HCT116 (cell line): ENCODE results near the gene ZNF473. TPM values are rescaled to one million over a fixed set of nuclear protein-coding genes. Genes with fewer than 3 reads are reported as not detected.

Experiments used
- ATAC-seq: fragments of 200-7000 bp; cut with Tn5 transposase; 2 replicates; pipeline ENCODE4 v1.9.1; 2020; ENCODE audit warnings: mild to moderate bottlenecking, moderate library complexity
- BruUV-seq: library from RNA; stranded (reverse); fragments of 400-500 nt; replicated peaks from 2 replicates; lab custom pipeline; 2021; lab: Mats Ljungman, UMichigan
- CTCF ChIA-PET: fragments of 300-600 bp; sonication (Branson Sonifier 250); formaldehyde crosslinking; loops from one replicate; lab custom pipeline; 2021; ENCODE audit warnings: antibody characterized with exemption; lab: Charles Lee
- POLR2A ChIA-PET: fragments of 300-600, 350-600 bp; sonication (Branson Sonifier 250); formaldehyde crosslinking; loops from one replicate; lab custom pipeline; 2021; ENCODE audit warnings: antibody characterized with exemption; lab: Charles Lee
- RAD21 ChIA-PET, 2 experiments: fragments of 300-600 bp; sonication (Branson Sonifier 250); formaldehyde crosslinking; loops; one replicate each; lab custom pipeline; 2023; ENCODE audit warnings: low total read pairs in 2 of 2; ENCODE audit not compliant: uncharacterized antibody in 2 of 2, unreplicated experiment in 2 of 2, low non-redundant PET in 1 of 2; lab: Charles Lee
- DNase-seq: peaks from one replicate; pipeline ENCODE4 v3.0.0-alpha.2; 2010; ENCODE audit warnings: low read depth, low spot score
- H2AFZ ChIP-seq: fragments of 200-600 bp; shearing (Covaris generic), sonication (generic); 2 replicates; pipeline ENCODE4 v1.6.1; 2017; ENCODE audit warnings: low read depth, mixed run types, mixed read lengths, antibody characterized with exemption, low read length; ENCODE audit not compliant: poor library complexity, severe bottlenecking
- H3K27ac ChIP-seq: 2 replicates; pipeline ENCODE4 v1.5.1; 2012; ENCODE audit warnings: low read depth, low read length
- H3K27me3 ChIP-seq: fragments of 200-600 bp; sonication (generic); 2 replicates; pipeline ENCODE4 v1.6.1; 2016; ENCODE audit warnings: mixed run types, low read length, mixed read lengths; ENCODE audit not compliant: insufficient read depth
- H3K36me3 ChIP-seq, 2 experiments: fragments of 200-500 bp in 1 of 2; fragments of 200-600 bp in 1 of 2; sonication (Bioruptor generic) in 1 of 2; sonication (generic) in 1 of 2; 2 replicates each; pipeline versions ENCODE4 v1.5.1 to v1.6.1; 2014 to 2016; ENCODE audit warnings: low read length in 2 of 2, inconsistent platforms in 1 of 2, mixed read lengths in 1 of 2, mixed run types in 1 of 2; ENCODE audit not compliant: insufficient read depth in 2 of 2, control insufficient read depth in 1 of 2
- H3K4me1 ChIP-seq, 2 experiments: fragments of 200-600 bp in 1 of 2; sonication (generic) in 1 of 2; 2 replicates each; pipeline versions ENCODE4 v1.5.1 to v1.6.1; 2012 to 2017; ENCODE audit warnings: low read length in 2 of 2, inconsistent platforms in 1 of 2, mild to moderate bottlenecking in 1 of 2, mixed read lengths in 1 of 2, mixed run types in 1 of 2, moderate library complexity in 1 of 2; ENCODE audit not compliant: insufficient read depth in 2 of 2, control insufficient read depth in 1 of 2
- H3K4me2 ChIP-seq: fragments of 200-600 bp; sonication (generic); 2 replicates; pipeline ENCODE4 v1.6.1; 2017; ENCODE audit warnings: mixed run types, low read length, mixed read lengths
- H3K4me3 ChIP-seq, 2 experiments: fragments of 200-600 bp in 1 of 2; sonication (generic) in 1 of 2; replicated peaks in 1 of 2; 2 replicates each; pipeline ENCODE4 v1.5.1; 2011 to 2016; ENCODE audit warnings: low read length in 2 of 2, control low read depth in 1 of 2, low read depth in 1 of 2, mild to moderate bottlenecking in 1 of 2, mixed read lengths in 1 of 2, mixed run types in 1 of 2
- H3K79me2 ChIP-seq: fragments of 200-600 bp; sonication (generic); 2 replicates; pipeline ENCODE4 v1.6.1; 2017; ENCODE audit warnings: mild to moderate bottlenecking, mixed run types, low read length, moderate library complexity, mixed read lengths; ENCODE audit not compliant: insufficient read depth
- H3K9ac ChIP-seq: fragments of 200-600 bp; sonication (generic); 2 replicates; pipeline ENCODE4 v1.6.1; 2016; ENCODE audit warnings: low read length, mixed read lengths
- H3K9me2 ChIP-seq: fragments of 200-600 bp; sonication (generic), shearing (Covaris generic); 2 replicates; pipeline ENCODE4 v1.6.1; 2017; ENCODE audit warnings: mixed run types, mild to moderate bottlenecking, moderate library complexity; ENCODE audit not compliant: insufficient read depth
- H3K9me3 ChIP-seq, 2 experiments: fragments of 200-500 bp in 1 of 2; fragments of 200-600 bp in 1 of 2; sonication (Bioruptor generic) in 1 of 2; sonication (generic) in 1 of 2; 2 replicates each; pipeline ENCODE4 v1.6.1; 2014 to 2017; ENCODE audit warnings: low read length in 2 of 2, mixed read lengths in 2 of 2, inconsistent platforms in 1 of 2, low read depth in 1 of 2, mild to moderate bottlenecking in 1 of 2, mixed run types in 1 of 2, moderate library complexity in 1 of 2; ENCODE audit not compliant: control insufficient read depth in 1 of 2, insufficient read depth in 1 of 2
- H4K20me1 ChIP-seq: fragments of 200-600 bp; sonication (generic), shearing (Covaris generic); 2 replicates; pipeline ENCODE4 v1.6.1; 2017; ENCODE audit warnings: mixed run types, mild to moderate bottlenecking, moderate library complexity; ENCODE audit not compliant: insufficient read depth
- CBX3 ChIP-seq: IDR thresholded peaks from 2 replicates; pipeline ENCODE4 v1.6.1; 2012; ENCODE audit warnings: low read depth
- CEBPB ChIP-seq: IDR thresholded peaks from 2 replicates; pipeline ENCODE4 v1.6.1; 2012; ENCODE audit warnings: low read depth
- EGR1 ChIP-seq: IDR thresholded peaks from 2 replicates; pipeline ENCODE4 v1.6.1; 2012; ENCODE audit warnings: low read depth
- ELF1 ChIP-seq: IDR thresholded peaks from 2 replicates; pipeline ENCODE4 v1.6.1; 2012; ENCODE audit warnings: low read depth, borderline replicate concordance
- EZH2 ChIP-seq: fragments of 200-600 bp; sonication (generic); IDR thresholded peaks from 2 replicates; pipeline ENCODE4 v1.6.1; 2017; ENCODE audit warnings: antibody characterized with exemption, mixed run types
- EZH2phosphoT487 ChIP-seq: fragments of 200-600 bp; IDR thresholded peaks from 2 replicates; pipeline ENCODE4 v1.6.1; 2018; ENCODE audit warnings: antibody characterized with exemption, borderline replicate concordance
- FOSL1 ChIP-seq: IDR thresholded peaks from 2 replicates; pipeline ENCODE4 v1.6.1; 2012; ENCODE audit warnings: low read depth
- POLR2A ChIP-seq: IDR thresholded peaks from 2 replicates; pipeline ENCODE4 v1.7.0; 2011; ENCODE audit warnings: borderline replicate concordance; ENCODE audit not compliant: insufficient read depth, insufficient read length; ENCODE audit errors: extremely low read depth
- POLR2AphosphoS5 ChIP-seq: IDR thresholded peaks from 2 replicates; pipeline ENCODE4 v1.6.1; 2011; ENCODE audit warnings: mild to moderate bottlenecking, low read depth, low read length, moderate library complexity
- RAD21 ChIP-seq: IDR thresholded peaks from 2 replicates; pipeline ENCODE4 v1.6.1; 2012; ENCODE audit warnings: low read depth, mild to moderate bottlenecking
- SIN3A ChIP-seq: IDR thresholded peaks from 2 replicates; pipeline ENCODE4 v1.6.1; 2012; ENCODE audit warnings: low read depth
- SP1 ChIP-seq: IDR thresholded peaks from 2 replicates; pipeline ENCODE4 v1.6.1; 2012; ENCODE audit warnings: low read depth
- SRF ChIP-seq: IDR thresholded peaks from 2 replicates; pipeline ENCODE4 v1.6.1; 2012; ENCODE audit warnings: low read depth
- TCF7L2 ChIP-seq: IDR thresholded peaks from 2 replicates; pipeline ENCODE4 v1.7.0; 2011; ENCODE audit warnings: borderline replicate concordance, inconsistent platforms; ENCODE audit not compliant: insufficient read depth, insufficient read length; ENCODE audit errors: extremely low read depth
- YY1 ChIP-seq: IDR thresholded peaks from 2 replicates; pipeline ENCODE4 v1.6.1; 2011; ENCODE audit warnings: low read length, low read depth, moderate library complexity, mild to moderate bottlenecking; ENCODE audit not compliant: insufficient replicate concordance; ENCODE audit errors: extremely low read depth
- ZFX ChIP-seq: fragments of 450-650 bp; IDR thresholded peaks from 2 replicates; pipeline ENCODE4 v1.6.1; 2017
- ZNF274 ChIP-seq: fragments of 200-500 bp; sonication (Bioruptor generic); IDR thresholded peaks from 2 replicates; pipeline ENCODE4 v1.6.1; 2014; ENCODE audit warnings: mild to moderate bottlenecking, low read depth, low read length, inconsistent platforms
- intact Hi-C: fragments of 100-400 bp; cut with micrococcal nuclease; formaldehyde crosslinking; loops from 2 replicates; pipeline ENCODE4 v1.10.0; 2022
- total RNA-seq: library from RNA; stranded (reverse); gene quantifications from one replicate; pipeline ENCODE4 v1.2.1, GENCODE V29; 2021; ENCODE audit not compliant: unreplicated experiment
- TF ChIP-seq, protein P1 (sequence below): IDR thresholded peaks from 2 replicates; pipeline ENCODE4 v1.6.1; 2011; ENCODE audit warnings: mild to moderate bottlenecking, low read length, moderate library complexity; ENCODE audit not compliant: insufficient replicate concordance; ENCODE audit errors: extremely low read depth
- TF ChIP-seq, protein P2 (sequence below): IDR thresholded peaks from 2 replicates; pipeline ENCODE4 v1.6.1; 2012
- TF ChIP-seq, protein P3 (sequence below): IDR thresholded peaks from 2 replicates; pipeline ENCODE4 v1.6.1; 2012; ENCODE audit warnings: low read depth

ZNF473 gene
- total RNA-seq, 1 experiment from 2014 or later: 19.8 TPM

DNA sequence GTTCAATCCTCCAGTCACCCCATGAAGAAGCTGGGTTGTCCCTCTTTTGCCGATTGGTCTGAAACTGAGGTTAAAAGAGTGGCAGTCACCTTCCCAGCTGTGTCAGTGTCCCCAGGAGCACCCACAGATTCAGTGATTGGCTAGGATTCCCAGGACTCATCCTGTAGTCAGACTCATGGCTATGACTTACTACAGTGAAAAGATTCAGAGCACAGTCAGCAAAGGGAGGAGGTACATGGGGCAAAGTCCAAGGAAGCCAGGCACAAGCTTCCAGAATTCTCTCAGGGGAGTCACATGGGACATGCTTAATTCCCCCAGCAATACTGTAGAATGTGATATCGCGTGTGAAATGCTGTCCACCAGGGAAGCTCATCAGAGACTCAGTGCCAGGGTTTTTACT lies 14.2 kb downstream of the ZNF473 start:
- intact Hi-C loops: no loop called here
- Histone ChIP-seq H4K20me1 (0 out of 2 replicates have a peak, but pooled peaks cover 4% of the 10 kb centered on the region), H3K27me3 (no peaks in the 10 kb centered on the region), H3K9ac (no peak overlapping the region), H3K79me2 (peaks cover 25% of the 10 kb centered on the region; the same call in 1 of the 2 replicates), H3K9me3 (peaks cover 14 to 17% of the 10 kb centered on the region in 2 experiments; a peak in 3 of 4 replicates), H3K4me1 (no peaks in the 10 kb centered on the region), H3K36me3 (peaks cover 54 to 78% of the 10 kb centered on the region in 2 experiments), H3K4me3 (no peak overlapping the region), H2AFZ (no peak overlapping the region), H3K4me2 (no peak overlapping the region), H3K9me2 (no peaks in the 10 kb centered on the region), H3K27ac (no peak overlapping the region)
- ChIA-PET POLR2A (no interaction called here), CTCF (no interaction called here), RAD21 (no interaction called here)
- ATAC-seq: no peak
- no TSS peak for BruUV-seq
- TF ChIP-seq CEBPB (no peak), CBX3 (no peak), RAD21 (no peak), TCF7L2 (no peak), SIN3A (no peak), POLR2AphosphoS5 (no peak), YY1 (no peak), ZNF274 (no peak), POLR2A (no peak), FOSL1 (no peak), ZFX (no peak), ELF1 (no peak), EZH2phosphoT487 (no peak), SP1 (no peak), EZH2 (no peak), EGR1 (no peak), SRF (no peak)
- TF ChIP-seq, protein P1, sequence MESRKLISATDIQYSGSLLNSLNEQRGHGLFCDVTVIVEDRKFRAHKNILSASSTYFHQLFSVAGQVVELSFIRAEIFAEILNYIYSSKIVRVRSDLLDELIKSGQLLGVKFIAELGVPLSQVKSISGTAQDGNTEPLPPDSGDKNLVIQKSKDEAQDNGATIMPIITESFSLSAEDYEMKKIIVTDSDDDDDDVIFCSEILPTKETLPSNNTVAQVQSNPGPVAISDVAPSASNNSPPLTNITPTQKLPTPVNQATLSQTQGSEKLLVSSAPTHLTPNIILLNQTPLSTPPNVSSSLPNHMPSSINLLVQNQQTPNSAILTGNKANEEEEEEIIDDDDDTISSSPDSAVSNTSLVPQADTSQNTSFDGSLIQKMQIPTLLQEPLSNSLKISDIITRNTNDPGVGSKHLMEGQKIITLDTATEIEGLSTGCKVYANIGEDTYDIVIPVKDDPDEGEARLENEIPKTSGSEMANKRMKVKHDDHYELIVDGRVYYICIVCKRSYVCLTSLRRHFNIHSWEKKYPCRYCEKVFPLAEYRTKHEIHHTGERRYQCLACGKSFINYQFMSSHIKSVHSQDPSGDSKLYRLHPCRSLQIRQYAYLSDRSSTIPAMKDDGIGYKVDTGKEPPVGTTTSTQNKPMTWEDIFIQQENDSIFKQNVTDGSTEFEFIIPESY: no peak
- TF ChIP-seq, protein P2, sequence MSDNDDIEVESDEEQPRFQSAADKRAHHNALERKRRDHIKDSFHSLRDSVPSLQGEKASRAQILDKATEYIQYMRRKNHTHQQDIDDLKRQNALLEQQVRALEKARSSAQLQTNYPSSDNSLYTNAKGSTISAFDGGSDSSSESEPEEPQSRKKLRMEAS: no peak
- TF ChIP-seq, protein P3, sequence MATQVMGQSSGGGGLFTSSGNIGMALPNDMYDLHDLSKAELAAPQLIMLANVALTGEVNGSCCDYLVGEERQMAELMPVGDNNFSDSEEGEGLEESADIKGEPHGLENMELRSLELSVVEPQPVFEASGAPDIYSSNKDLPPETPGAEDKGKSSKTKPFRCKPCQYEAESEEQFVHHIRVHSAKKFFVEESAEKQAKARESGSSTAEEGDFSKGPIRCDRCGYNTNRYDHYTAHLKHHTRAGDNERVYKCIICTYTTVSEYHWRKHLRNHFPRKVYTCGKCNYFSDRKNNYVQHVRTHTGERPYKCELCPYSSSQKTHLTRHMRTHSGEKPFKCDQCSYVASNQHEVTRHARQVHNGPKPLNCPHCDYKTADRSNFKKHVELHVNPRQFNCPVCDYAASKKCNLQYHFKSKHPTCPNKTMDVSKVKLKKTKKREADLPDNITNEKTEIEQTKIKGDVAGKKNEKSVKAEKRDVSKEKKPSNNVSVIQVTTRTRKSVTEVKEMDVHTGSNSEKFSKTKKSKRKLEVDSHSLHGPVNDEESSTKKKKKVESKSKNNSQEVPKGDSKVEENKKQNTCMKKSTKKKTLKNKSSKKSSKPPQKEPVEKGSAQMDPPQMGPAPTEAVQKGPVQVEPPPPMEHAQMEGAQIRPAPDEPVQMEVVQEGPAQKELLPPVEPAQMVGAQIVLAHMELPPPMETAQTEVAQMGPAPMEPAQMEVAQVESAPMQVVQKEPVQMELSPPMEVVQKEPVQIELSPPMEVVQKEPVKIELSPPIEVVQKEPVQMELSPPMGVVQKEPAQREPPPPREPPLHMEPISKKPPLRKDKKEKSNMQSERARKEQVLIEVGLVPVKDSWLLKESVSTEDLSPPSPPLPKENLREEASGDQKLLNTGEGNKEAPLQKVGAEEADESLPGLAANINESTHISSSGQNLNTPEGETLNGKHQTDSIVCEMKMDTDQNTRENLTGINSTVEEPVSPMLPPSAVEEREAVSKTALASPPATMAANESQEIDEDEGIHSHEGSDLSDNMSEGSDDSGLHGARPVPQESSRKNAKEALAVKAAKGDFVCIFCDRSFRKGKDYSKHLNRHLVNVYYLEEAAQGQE: no peak
- no peak for DNase-seq
